ENCODE results near the gene LRRC25. TPM values are rescaled to one million over a fixed set of nuclear protein-coding genes. Genes with fewer than 3 reads are reported as not detected.

Gene LRRC25
- total and polyA plus RNA-seq, 7 donors, result 2.2 to 13.3 (median 8.4) TPM

DNA sequence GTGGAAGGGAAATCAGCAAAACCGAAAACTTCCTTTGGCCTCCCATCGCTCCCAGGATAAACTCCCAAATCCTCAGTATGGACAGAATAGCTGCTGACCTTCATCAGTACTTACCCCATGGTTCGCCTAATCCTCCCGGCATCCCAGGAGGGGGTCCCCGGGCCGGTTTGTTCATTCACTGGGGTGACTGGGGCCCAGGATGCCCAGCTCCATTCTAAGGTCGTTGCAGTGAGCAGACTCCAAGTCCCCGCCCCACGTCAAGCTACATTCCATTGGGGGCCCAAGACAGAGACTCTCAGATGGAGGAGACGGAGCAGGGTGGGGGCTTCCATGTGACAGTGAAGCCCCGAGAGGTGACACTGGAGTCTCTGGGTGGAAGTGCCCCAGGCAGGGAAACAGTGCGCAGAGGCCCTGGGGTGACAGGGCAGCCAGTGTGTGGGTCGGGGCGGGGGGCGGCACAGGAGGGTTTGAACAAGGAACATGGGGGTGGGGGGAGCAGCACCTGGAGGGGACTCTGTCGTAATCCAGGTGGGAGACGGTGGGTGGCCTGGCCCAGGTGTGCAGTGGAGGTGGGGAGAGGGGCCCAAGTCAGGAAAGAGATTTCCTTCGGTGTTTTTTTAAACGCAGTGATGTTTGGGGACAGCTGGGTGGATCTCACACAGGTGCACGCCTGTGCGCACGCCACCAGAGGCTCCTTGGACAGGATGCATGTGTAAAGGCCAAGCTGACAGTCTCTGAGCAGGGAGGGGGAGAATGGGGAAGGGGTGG is 26.9 kb upstream of the LRRC25 start:
- no peak overlapping the region for H3K4me3 ChIP-seq

DNA sequence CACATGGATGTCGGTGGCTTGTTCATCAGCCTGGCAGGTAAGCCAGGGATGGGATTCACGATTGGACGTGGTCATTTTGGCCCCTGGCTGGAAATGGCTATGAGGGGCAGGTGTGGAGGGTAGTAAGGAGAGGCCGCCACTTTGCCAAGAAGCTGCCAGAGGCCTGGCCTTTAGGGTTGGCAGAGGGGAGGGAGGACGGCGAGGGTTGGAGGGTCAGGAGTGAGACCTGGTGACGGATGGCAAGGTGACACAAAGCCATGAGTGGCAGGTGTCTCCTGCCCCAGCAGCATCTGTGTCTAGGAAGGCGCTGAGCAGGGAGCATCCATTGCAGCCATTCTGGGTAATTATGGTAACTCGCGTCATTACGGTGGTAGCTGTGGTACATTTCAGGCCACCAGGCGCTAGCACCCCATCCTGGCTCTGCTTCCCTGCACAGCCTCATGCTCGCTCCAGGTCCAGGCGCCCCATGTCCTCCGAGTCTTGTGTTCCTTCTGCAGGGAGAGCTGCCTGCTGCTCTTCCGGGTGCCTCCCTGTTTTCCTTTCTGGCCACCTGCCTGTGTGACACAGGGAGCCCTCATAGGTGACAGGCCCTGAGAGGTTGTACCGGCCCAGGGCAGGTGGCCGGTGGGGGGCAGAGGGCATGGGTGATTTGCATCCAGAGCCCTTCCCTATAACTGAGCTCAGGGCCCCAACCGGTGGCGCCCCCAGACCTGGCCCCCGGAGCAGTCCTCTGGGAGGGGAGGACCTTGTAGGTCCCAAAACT is 26.0 kb upstream of the LRRC25 start:
- no peak for TF ChIP-seq POLR2AphosphoS5 (IDR thresholded peaks at IDR 0.05)
- TF ChIP-seq, protein P1, sequence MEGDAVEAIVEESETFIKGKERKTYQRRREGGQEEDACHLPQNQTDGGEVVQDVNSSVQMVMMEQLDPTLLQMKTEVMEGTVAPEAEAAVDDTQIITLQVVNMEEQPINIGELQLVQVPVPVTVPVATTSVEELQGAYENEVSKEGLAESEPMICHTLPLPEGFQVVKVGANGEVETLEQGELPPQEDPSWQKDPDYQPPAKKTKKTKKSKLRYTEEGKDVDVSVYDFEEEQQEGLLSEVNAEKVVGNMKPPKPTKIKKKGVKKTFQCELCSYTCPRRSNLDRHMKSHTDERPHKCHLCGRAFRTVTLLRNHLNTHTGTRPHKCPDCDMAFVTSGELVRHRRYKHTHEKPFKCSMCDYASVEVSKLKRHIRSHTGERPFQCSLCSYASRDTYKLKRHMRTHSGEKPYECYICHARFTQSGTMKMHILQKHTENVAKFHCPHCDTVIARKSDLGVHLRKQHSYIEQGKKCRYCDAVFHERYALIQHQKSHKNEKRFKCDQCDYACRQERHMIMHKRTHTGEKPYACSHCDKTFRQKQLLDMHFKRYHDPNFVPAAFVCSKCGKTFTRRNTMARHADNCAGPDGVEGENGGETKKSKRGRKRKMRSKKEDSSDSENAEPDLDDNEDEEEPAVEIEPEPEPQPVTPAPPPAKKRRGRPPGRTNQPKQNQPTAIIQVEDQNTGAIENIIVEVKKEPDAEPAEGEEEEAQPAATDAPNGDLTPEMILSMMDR (IDR thresholded peaks at IDR 0.05), result no peak
- no peak for TF ChIP-seq EP300 (IDR thresholded peaks at IDR 0.05)
- TF ChIP-seq POLR2A (IDR thresholded peaks at IDR 0.05), result no peak
- Histone ChIP-seq H3K36me3 (no peaks in the 10 kb centered on the region), H3K9me3 (no peaks in the 10 kb centered on the region), H3K4me1 (peaks cover 0 to 73% (median 50%) of the 10 kb centered on the region in 4 donors), H3K27ac (peak overlapping the region; percentile 7 to 82 (median 32)), H3K4me3 (no peak overlapping the region), H3K27me3 (peaks cover 0 to 2% (median 0%) of the 10 kb centered on the region in 3 donors)
- WGBS, 2 donors, result 54 to 78% methylated on average over 21 of the region's 21 CpGs
- intact Hi-C loops (cut with DNase I), result no loop called here
- DNase-seq, result no peak

More for the DNA sequence above, 26.9 kb upstream of the LRRC25 start:
- Histone ChIP-seq H3K27me3 (no peaks in the 10 kb centered on the region), H3K4me1 (peaks cover 4 to 75% (median 52%) of the 10 kb centered on the region in 4 donors), H3K36me3 (no peaks in the 10 kb centered on the region), H3K27ac (peak overlapping the region; percentile 7 to 82 (median 55)), H3K9me3 (no peaks in the 10 kb centered on the region)
- 72 to 85% methylated on average over 22 of the region's 22 CpGs for WGBS, 2 donors
- intact Hi-C loops (cut with DNase I), result no loop called here
- peak; percentile 60 for DNase-seq
- TF ChIP-seq POLR2A (IDR thresholded peaks at IDR 0.05) (no peak), EP300 (IDR thresholded peaks at IDR 0.05) (no peak), POLR2AphosphoS5 (IDR thresholded peaks at IDR 0.05) (no peak)
- TF ChIP-seq, protein P1 (IDR thresholded peaks at IDR 0.05), result no peak

DNA sequence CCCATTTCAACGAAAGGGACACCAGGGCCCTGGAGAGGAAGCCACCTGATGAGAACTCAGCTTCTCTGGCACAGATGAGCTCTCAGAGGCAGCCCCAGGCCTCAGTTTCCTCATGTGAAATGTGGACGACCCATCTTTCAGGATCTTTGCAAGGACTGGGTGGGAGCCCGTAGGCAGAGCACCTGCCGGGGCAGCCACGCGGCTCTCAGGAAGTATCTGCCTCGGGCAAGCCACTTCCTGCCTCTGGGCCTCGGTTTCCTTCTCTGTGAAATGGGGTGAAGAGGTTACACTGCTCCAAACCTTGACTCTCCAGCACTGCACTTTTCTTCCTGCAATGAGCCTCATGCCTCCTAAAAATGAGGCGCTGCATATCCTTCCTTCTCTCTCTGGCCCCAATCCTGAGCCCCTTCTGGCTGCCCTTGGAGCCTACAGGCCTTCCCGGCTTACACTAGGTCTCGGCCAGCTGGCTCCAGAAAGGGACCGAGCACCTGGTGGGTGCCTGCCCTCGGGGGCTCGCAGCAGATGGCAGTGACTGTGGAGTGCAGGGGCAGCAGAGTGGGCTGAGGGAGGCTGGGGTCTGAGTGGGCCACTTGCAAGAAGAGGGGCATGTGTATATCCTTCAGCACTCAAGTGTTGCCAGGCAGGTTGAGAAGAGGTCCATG is 25.2 kb upstream of the LRRC25 start:
- WGBS, 2 donors, result 65 to 86% methylated on average over 14 of the region's 14 CpGs
- Histone ChIP-seq H3K27me3 (peaks cover 0 to 10% (median 0%) of the 10 kb centered on the region in 3 donors), H3K4me3 (no peak overlapping the region), H3K27ac (peak overlapping the region in 1 of 4 donors; percentile 28), H3K36me3 (no peaks in the 10 kb centered on the region), H3K4me1 (peaks cover 0 to 76% (median 56%) of the 10 kb centered on the region in 4 donors), H3K9me3 (no peaks in the 10 kb centered on the region)
- DNase-seq, result no peak
- intact Hi-C loops (cut with DNase I), result no loop called here
- TF ChIP-seq EP300 (IDR thresholded peaks at IDR 0.05) (no peak), POLR2A (IDR thresholded peaks at IDR 0.05) (no peak), POLR2AphosphoS5 (IDR thresholded peaks at IDR 0.05) (no peak)
- TF ChIP-seq, protein P1 (IDR thresholded peaks at IDR 0.05), result no peak

- Histone ChIP-seq H3K27me3 (peaks cover 0 to 22% (median 3%) of the 10 kb centered on the region in 3 donors), H3K27ac (peak overlapping the region; percentile 28 to 87 (median 83)), H3K4me1 (peaks cover 0 to 79% (median 64%) of the 10 kb centered on the region in 4 donors), H3K36me3 (no peaks in the 10 kb centered on the region), H3K9me3 (no peaks in the 10 kb centered on the region), H3K4me3 (no peak overlapping the region)
- intact Hi-C loops (cut with DNase I), result no loop called here
- no peak for DNase-seq
- 56 to 75% methylated on average over 12 of the region's 12 CpGs for WGBS, 2 donors
- TF ChIP-seq POLR2AphosphoS5 (IDR thresholded peaks at IDR 0.05) (no peak), EP300 (IDR thresholded peaks at IDR 0.05) (no peak), POLR2A (IDR thresholded peaks at IDR 0.05) (no peak)
- TF ChIP-seq, protein P1 (IDR thresholded peaks at IDR 0.05), result no peak
Measured at GRCh38 chr19:18421371-18421959, 24.0 kb upstream of the LRRC25 start.
